Left colon (tissue), 2 donors: ENCODE measurements around the gene CHD2. TPM values are rescaled to one million over a fixed set of nuclear protein-coding genes. Genes with fewer than 3 reads are reported as not detected.

Experiments used
- ATAC-seq: fragments of 200-7000 bp; cut with Tn5 transposase; one replicate; pipeline ENCODE4 v1.9.1; 2020; ENCODE audit warnings: mild to moderate bottlenecking, moderate library complexity
- DNase-seq, 2 donors: peaks; one replicate each; pipeline ENCODE4 v3.0.0-alpha.2; 2020
- intact Hi-C, 2 donors: fragments of 100-400 bp; cut with DNase I in 1 of 2; cut with micrococcal nuclease in 1 of 2; formaldehyde crosslinking; loops; one replicate each; pipeline versions ENCODE4 v1.11.2 to v1.14.0; 2022; cut with DNase I, micrococcal nuclease
- total RNA-seq, 2 donors: library from RNA; stranded (reverse); fragmentation: NEBNext Ultra II Directional; extraction: Animal tissue kit (Norgen Biotek cat#: 25700); gene quantifications; one replicate each; pipeline ENCODE4 v1.2.1, GENCODE V29; 2021
- donor health status: DM: no; HTN: no; CAD: no.
- donor health status: DM: yes; HTN: yes; CAD: no.

The CHD2 gene
- total RNA-seq, 2 donors from 2014 or later, result 85.7 to 86.9 TPM

DNA sequence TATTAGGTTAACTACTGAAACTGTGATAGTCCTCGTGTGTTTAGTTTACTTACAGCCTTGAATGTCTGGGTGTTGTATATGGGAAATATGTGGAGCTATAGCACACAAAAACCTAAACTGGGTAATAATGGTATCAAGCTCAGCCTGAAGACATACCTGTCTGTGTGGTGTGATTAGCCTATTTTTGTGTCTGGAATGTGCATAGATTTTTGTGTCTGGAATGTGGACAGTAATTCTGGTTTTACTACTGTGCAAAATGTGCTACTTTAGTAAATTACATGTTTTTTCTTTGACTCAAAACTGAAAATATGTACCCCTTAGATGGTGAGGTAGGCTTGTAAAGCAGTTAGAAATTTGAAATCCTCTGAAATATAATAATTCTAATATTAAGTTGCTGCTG, 43.5 kb downstream of the CHD2 start:
- DNase-seq (no peak), ATAC-seq (no peak)
- intact Hi-C loops, result no loop called here

DNA sequence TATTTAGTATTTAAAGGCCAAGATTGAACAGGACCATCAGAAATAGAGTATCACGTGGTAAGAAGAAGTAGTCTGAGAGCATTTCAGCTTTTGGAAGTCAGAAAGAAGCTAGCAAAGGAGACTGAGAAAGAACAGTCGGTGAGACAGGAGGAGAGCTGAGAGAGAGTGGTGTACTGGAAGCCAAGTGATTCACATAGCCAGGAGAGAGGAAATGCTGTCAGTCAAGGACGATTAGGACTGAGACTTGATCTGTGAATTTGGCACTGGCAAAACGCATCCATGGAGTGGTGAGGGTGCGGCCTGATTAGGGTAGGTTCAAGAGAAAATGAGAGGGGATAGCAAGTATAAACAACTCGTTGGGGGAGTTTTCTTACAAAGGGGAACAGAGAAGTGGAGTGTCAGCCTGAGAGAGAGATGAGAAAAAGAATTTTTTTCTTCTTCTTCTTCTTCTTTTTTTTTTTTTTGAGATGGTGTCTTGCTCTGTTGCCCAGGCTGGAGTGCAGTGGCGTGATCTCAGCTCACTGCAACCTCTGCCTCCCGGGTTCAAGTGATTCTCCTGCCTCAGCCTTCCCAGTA, 44.9 kb downstream of the CHD2 start:
- no peak for ATAC-seq
- no peak for DNase-seq

DNA sequence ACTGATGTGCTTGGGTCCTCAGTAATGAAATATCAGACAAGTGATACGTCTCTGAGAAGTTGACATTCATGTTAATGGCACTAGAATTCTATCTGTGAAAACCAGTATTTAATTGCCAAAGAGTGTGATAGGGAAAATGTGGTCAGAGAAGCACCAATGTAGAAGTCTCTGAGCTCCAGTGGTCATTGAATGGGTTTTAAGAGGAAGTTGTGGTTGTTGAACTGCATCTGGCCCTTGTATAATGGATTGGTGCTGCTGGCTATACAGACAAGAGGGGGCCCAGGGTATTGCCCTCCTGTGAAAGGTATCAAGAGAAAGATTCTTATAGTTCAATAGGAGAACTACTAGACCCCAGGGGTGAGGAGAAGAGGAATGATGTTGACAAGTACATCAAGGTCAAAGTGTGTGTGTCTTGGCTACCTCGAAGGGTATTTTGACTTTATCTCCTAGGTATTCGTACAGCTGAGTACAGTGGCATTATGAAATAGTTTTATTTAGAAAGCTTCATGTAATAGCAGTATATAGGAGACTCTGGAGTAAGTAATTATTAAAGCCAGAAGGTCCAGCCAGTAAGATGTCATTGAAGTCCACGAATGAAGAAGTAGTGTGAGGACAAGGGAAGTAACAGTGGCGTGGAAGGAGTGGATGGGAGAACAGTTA, 47.1 kb downstream of the CHD2 start:
- DNase-seq (no peak), ATAC-seq (no peak)
- intact Hi-C loops, result no loop called here

More for the DNA sequence above, 44.9 kb downstream of the CHD2 start:
- intact Hi-C loops, result no loop called here

- ATAC-seq (peak; percentile 48), DNase-seq (no peak)
- intact Hi-C loops, result no loop called here
Measured at GRCh38 chr15:92949604-92950249, 49.6 kb downstream of the CHD2 start.

DNA sequence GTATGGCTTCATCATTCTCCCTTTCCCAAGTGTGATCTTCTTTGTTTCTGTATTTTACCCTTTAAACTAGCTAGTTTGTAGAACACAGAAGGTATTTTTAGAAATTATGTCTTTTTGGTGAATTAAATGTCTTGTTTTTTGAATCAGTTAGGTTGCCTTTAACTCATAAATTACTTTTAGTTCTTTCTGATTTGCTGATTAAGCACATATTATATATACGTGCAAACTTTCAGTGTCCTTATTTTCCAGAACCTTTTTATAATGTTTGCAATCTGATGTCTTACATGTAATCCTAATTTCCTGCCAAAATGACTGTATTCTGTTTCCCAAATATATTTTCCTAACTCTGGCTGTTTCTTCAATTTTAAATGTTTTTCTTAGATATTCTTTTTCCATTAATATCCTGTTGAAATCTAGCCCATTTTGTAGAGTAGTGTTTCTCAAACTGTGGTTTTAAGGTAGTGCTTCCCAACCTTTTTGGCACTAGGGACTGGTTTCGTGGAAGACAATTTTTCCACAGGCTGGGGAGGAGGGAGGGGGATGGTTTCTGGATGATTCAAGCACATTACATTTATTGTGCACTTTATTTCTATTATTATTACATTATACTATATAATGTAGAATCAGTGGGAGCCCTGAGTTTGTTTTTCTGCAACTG, 51.8 kb downstream of the CHD2 start:
- ATAC-seq (no peak), DNase-seq (no peak)
- intact Hi-C loops, result no loop called here

DNA sequence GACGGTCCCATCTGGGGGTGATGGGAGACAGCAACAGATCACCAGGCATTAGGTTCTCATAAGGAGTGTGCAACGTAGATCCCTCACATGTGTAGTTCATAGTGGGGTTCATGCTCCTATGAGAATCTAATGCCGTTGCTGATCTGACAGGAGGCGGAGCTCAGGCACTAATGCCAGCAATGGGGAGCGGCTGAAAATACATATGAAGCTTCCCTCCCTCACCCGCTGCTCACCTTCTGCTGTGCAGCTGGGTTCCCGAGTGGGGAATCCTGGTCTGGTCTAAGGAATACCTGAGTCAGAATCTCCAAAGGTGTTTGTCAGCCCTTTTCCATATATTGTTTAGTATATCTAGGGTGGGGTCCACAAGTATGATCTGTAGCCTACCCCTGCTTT, 52.3 kb downstream of the CHD2 start:
- intact Hi-C loops, result no loop called here
- no peak for ATAC-seq
- no peak for DNase-seq

DNA sequence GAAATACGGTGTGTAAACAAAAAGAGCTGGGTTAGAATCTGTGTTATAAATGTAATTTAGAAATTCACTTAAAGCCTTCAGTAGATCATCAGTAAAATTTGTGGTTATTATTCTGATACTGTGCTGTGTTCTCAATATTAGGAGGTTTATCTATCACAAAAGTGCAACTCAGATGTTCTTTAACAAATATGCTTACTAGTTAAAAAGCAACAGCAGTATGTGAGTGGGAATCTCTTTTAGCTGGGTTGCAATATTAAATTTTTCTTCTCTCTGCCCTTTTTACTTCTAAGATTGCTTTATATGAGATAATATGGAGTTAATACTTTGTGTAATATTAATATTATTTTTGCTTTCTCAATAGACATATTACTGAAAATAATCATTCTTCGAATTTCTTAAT, 53.4 kb downstream of the CHD2 start:
- no peak for DNase-seq
- intact Hi-C loops, result no loop called here
- no peak for ATAC-seq

- intact Hi-C loops, result no loop called here
- no peak for ATAC-seq
- DNase-seq, result no peak
Measured at GRCh38 chr15:92954002-92954401, 53.9 kb downstream of the CHD2 start.

- ATAC-seq, result peak; percentile 18
Measured at GRCh38 chr15:92954578-92954977, 54.5 kb downstream of the CHD2 start.

DNA sequence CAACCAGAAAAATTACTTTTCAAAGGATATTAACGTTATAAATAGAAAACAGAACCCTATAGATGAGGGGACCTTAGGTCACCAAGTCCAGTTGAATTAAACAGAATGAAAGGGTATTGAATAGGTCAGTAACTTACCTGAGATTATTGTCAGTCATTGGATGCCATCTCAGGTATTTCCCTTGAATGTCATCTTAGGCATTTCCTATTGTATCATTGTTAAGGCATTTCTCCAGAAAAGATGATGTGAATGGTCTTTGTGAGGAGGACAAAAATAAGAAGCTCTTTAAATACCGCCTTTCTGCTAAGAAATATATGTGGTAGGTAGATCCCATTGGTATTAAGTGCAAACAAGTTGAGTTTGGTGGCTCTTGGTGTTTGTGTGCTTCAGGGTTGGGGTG, 55.6 kb downstream of the CHD2 start:
- intact Hi-C loops, result no loop called here
- DNase-seq (no peak), ATAC-seq (no peak)

More at GRCh38 chr15:92954578-92954977, 54.5 kb downstream of the CHD2 start:
- intact Hi-C loops, result no loop called here
- no peak for DNase-seq

- DNase-seq (no peak), ATAC-seq (no peak)
- intact Hi-C loops, result no loop called here
Measured at GRCh38 chr15:92958105-92958504, 58.0 kb downstream of the CHD2 start.

GRCh38 chr15:92959219-92959618, 59.1 kb downstream of the CHD2 start:
- intact Hi-C loops, result no loop called here
- ATAC-seq (no peak), DNase-seq (no peak)

DNA sequence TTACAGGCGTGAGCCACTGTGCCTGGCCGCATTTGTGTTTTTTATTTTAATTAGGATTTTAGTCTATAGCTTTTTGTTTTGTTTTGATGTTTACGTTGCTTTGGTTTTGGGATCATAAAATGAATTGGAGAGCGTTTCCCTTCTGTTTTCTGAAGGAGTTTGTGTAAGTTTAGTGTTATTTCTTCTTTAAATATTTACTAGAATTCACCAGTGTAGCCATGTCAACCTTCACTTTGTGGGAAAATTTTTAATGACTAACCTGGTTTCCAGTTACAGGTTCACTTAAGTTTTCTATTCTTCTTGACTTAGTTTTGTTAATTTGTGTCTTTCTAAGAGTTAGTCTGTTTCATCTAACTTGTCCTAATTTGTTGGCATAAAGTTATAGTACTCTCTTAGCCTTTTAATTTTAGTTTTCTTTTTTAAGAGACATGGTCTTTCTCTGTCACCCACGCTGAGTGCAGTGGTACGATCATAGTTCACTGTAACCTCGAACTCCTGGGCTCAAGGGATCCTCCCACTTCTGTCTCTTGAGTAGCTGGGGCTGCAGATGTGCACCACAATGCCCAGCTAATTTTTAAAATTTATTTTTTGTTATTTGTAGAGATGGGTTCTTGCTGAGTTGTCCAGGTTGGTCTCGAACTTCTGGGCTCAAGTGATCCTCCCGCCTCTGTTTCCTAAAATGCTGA, 61.0 kb downstream of the CHD2 start:
- DNase-seq, result no peak
- intact Hi-C loops, result no loop called here
- ATAC-seq, result no peak

- ATAC-seq (no peak), DNase-seq (no peak)
- intact Hi-C loops, result no loop called here
Measured at GRCh38 chr15:92962914-92963313, 62.8 kb downstream of the CHD2 start.

DNA sequence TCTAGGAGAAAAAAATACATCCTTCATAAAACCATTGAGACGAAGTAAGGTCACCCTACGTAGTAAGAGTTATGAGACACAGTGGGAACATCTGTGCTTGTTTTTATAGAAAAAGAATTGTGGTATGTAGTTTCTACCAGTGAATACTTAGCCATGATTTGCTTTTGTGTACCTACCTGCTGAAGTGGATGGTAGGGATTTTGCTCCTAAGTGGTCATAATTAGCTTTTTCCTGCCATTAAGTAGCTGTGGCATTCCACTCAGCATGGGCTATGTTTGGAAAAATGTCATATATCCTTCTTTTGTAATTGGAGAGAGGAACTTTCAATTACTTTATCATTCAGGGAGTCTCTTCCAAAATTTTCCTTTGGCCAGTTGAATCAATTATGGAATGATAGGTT, 63.7 kb downstream of the CHD2 start:
- no peak for DNase-seq
- intact Hi-C loops, result no loop called here
- no peak for ATAC-seq

- DNase-seq, result no peak
- peak; percentile 38 for ATAC-seq
- intact Hi-C loops, result no loop called here
Measured at GRCh38 chr15:92968926-92969651, 69.0 kb downstream of the CHD2 start.

DNA sequence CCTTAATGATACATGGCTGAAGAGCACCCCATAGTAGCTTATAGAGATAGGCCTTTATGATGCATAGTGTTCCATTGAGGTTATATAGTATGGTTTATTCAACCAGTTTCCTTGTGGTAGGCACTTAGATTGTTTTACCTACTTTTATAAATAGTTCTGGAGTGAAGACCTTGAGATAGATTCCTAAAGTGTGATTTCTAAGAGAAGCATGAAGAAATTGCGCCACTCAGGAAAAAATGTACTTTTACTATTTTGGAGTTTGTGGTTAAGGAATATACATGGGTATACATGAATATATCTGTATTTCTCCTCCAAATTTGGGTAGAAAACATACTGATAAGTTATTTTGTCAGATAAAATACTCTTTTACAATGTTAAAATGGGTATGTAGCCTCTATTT, 70.5 kb downstream of the CHD2 start:
- no peak for ATAC-seq
- intact Hi-C loops, result no loop called here

DNA sequence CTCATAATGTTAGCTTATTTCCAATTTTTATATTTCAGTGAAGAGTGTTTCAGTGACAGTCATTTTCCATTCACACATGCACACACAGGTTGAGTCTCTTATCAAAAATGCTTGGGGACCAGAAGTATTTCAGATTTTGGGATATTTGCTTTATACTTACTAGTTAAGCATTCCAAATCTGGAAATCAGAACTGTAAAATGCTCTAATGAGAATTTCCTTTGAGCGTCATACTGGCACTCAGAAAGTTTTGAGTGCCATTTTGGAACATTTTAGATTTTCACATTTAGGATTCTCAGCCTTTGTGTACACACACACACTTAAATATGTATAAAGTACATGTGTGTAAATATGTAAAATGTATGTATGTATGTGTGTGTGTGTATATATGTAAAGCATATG, 71.0 kb downstream of the CHD2 start:
- intact Hi-C loops, result no loop called here
- DNase-seq (no peak), ATAC-seq (no peak)

More for the DNA sequence above, 70.5 kb downstream of the CHD2 start:
- no peak for DNase-seq

DNA sequence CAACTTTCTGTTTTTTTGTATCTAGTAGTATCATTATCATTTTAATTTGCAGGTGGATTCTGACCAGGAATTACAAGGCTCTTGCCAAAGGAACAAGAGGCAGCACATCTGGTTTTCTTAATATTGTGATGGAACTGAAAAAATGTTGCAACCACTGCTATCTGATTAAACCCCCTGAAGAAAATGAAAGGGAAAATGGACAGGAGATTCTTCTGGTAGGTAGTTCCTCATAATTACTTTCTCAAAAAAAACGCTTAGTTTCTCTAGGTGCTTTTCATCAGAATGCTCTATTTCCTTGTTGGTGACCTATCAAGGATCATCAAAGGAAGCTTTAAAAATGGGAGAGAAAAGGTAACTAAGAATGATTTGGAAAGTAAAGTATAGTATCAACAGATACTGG, 71.6 kb downstream of the CHD2 start:
- DNase-seq (no peak), ATAC-seq (no peak)
- intact Hi-C loops, result no loop called here
